HepG2 (cell line): ENCODE measurements around the gene SEPTIN12. TPM values are rescaled to one million over a fixed set of nuclear protein-coding genes. Genes with fewer than 3 reads are reported as not detected.

ENCODE experiments used
- AGO2 ChIP-seq: fragments of 200-400 bp; formaldehyde crosslinking; optimal IDR thresholded peaks from 2 replicates; pipeline ENCODE3; 2017; ENCODE audit warnings: mild to moderate bottlenecking, low read depth, low read length, moderate library complexity
- CREB1 ChIP-seq, 2 experiments: fragments of 450-650 bp in 1 of 2; IDR thresholded peaks; 2 replicates each; pipeline ENCODE4 v1.6.1; 2016 to 2017; ENCODE audit warnings: control low read depth in 1 of 2, mild to moderate bottlenecking in 1 of 2, missing compliant biosample characterization in 1 of 2, missing genetic modification characterization in 1 of 2
- MXI1 ChIP-seq: IDR thresholded peaks from 3 replicates; pipeline ENCODE4 v1.6.1; 2012; ENCODE audit warnings: low read depth, low read length, inconsistent platforms, borderline replicate concordance
- NRL ChIP-seq: sonication (generic); formaldehyde crosslinking; IDR thresholded peaks from 2 replicates; pipeline ENCODE4 v1.5.0; 2020; ENCODE audit warnings: missing genetic modification reagents, mild to moderate bottlenecking, moderate library complexity, borderline replicate concordance
- PHF21A ChIP-seq: sonication (generic); formaldehyde crosslinking; IDR thresholded peaks from 2 replicates; pipeline ENCODE4 v1.5.0; 2020; ENCODE audit warnings: mild to moderate bottlenecking, missing genetic modification reagents
- XBP1 ChIP-seq: sonication (generic); formaldehyde crosslinking; IDR thresholded peaks from 2 replicates; pipeline ENCODE4 v1.5.0; 2020; ENCODE audit warnings: missing genetic modification reagents
- ZBTB7A ChIP-seq: sonication (generic); formaldehyde crosslinking; IDR thresholded peaks from 2 replicates; pipeline ENCODE4 v1.8.0; 2022; ENCODE audit warnings: mild to moderate bottlenecking, missing genetic modification reagents
- ZFP1 ChIP-seq: IDR thresholded peaks from 2 replicates; pipeline ENCODE4 v1.6.1; 2016
- ZFP62 ChIP-seq: sonication (generic); formaldehyde crosslinking; IDR thresholded peaks from 2 replicates; pipeline ENCODE4 v1.4.0; 2020; ENCODE audit warnings: missing genetic modification reagents
- ZNF331 ChIP-seq: sonication (generic); formaldehyde crosslinking; IDR thresholded peaks from 2 replicates; pipeline ENCODE4 v1.4.0; 2020; ENCODE audit warnings: missing genetic modification reagents
- ZNF432 ChIP-seq: sonication (generic); formaldehyde crosslinking; IDR thresholded peaks from 2 replicates; pipeline ENCODE4 v1.5.0; 2020; ENCODE audit warnings: missing genetic modification reagents, mild to moderate bottlenecking, borderline replicate concordance
- ZNF558 ChIP-seq: sonication (generic); formaldehyde crosslinking; IDR thresholded peaks from 2 replicates; pipeline ENCODE4 v1.9.0; 2022; ENCODE audit warnings: mild to moderate bottlenecking, missing genetic modification reagents, borderline replicate concordance
- ZNF569 ChIP-seq: sonication (generic); formaldehyde crosslinking; IDR thresholded peaks from 2 replicates; pipeline ENCODE4 v1.5.0; 2020; ENCODE audit warnings: mild to moderate bottlenecking, missing genetic modification reagents, moderate library complexity, borderline replicate concordance
- polyA plus RNA-seq, 8 experiments: library from polyadenylated mRNA; depleted of rRNA in 3 of 8; stranded (reverse) in 7 of 8; unstranded in 1 of 8; fragments of >200 nt; fragmentation: Illumina TruSeq in 4 of 8; extraction: Trizol in 4 of 8; gene quantifications; 2 replicates each; pipeline versions ENCODE4 v1.2.1 to v1.2.3, GENCODE V29; 2011 to 2016; ENCODE audit warnings: low read depth in 4 of 8, missing spikeins in 1 of 8, mixed read lengths in 1 of 8; ENCODE audit not compliant: insufficient read depth in 1 of 8
- total RNA-seq, 5 experiments: library from RNA; depleted of rRNA; stranded (reverse); fragments of >200 nt; fragmentation: Illumina TruSeq; extraction: Trizol; gene quantifications; 2 replicates each; pipeline ENCODE4 v1.2.3, GENCODE V29; 2016; ENCODE audit warnings: low read depth in 1 of 5
- TF ChIP-seq, protein P1 (sequence below): sonication (generic); formaldehyde crosslinking; IDR thresholded peaks from 2 replicates; pipeline ENCODE4 v1.4.0; 2020; ENCODE audit warnings: mild to moderate bottlenecking, missing genetic modification reagents
- TF ChIP-seq, protein P2 (sequence below): sonication (generic); formaldehyde crosslinking; IDR thresholded peaks from 2 replicates; pipeline ENCODE4 v1.8.0; 2022; ENCODE audit warnings: mild to moderate bottlenecking, missing genetic modification reagents; ENCODE audit not compliant: insufficient replicate concordance
- TF ChIP-seq, protein P3 (sequence below): sonication (generic); formaldehyde crosslinking; IDR thresholded peaks from 2 replicates; pipeline ENCODE4 v1.5.1; 2020; ENCODE audit warnings: mild to moderate bottlenecking, missing genetic modification reagents
- TF ChIP-seq, protein P4 (sequence below): sonication (generic); formaldehyde crosslinking; IDR thresholded peaks from 2 replicates; pipeline ENCODE4 v1.4.0; 2020; ENCODE audit warnings: missing genetic modification reagents

Gene SEPTIN12
- total and polyA plus RNA-seq, 2 of the 13 experiments (the other 11 are each of a cell fraction or from before 2014, with no cell fraction given): 0.22 TPM; not detected in 1

DNA sequence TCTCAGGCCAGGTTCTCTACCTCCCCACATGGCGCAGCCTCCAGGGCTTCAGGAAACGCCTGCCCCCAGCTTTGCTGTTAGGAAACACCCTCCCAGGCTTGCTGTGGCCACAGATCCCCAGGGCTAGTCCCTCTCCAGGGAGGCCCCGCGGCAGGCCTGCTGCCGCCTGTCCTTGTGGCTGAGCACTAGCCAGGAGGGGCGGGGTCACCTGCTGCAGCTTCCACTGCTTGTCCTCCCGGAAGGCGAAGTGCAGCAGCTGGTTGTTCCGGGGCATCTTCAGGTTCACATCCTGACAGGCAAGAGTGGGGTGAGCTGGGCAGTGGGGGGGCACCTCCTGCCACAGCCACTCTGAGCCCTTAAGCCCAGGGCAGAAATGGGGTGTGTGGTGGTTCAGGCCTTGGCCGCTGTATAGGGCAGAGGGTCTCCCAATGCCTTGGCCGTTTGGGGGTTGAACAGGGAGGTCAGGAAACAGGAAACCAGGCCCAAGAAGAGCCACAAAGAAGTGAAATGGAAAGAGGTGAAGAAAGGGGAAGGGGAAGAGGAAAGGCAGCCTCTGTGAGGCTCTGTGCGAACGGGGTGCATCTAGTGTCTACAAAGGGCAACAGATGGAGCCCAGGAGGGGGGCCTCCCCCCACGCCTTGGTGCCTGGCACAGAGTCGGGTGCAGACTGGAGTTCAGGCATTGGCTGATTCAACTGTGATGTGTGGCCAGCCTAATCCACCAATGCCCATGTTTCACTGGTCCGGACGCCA is 12.3 kb upstream of the SEPTIN12 start (continued):
- TF ChIP-seq, protein P1, sequence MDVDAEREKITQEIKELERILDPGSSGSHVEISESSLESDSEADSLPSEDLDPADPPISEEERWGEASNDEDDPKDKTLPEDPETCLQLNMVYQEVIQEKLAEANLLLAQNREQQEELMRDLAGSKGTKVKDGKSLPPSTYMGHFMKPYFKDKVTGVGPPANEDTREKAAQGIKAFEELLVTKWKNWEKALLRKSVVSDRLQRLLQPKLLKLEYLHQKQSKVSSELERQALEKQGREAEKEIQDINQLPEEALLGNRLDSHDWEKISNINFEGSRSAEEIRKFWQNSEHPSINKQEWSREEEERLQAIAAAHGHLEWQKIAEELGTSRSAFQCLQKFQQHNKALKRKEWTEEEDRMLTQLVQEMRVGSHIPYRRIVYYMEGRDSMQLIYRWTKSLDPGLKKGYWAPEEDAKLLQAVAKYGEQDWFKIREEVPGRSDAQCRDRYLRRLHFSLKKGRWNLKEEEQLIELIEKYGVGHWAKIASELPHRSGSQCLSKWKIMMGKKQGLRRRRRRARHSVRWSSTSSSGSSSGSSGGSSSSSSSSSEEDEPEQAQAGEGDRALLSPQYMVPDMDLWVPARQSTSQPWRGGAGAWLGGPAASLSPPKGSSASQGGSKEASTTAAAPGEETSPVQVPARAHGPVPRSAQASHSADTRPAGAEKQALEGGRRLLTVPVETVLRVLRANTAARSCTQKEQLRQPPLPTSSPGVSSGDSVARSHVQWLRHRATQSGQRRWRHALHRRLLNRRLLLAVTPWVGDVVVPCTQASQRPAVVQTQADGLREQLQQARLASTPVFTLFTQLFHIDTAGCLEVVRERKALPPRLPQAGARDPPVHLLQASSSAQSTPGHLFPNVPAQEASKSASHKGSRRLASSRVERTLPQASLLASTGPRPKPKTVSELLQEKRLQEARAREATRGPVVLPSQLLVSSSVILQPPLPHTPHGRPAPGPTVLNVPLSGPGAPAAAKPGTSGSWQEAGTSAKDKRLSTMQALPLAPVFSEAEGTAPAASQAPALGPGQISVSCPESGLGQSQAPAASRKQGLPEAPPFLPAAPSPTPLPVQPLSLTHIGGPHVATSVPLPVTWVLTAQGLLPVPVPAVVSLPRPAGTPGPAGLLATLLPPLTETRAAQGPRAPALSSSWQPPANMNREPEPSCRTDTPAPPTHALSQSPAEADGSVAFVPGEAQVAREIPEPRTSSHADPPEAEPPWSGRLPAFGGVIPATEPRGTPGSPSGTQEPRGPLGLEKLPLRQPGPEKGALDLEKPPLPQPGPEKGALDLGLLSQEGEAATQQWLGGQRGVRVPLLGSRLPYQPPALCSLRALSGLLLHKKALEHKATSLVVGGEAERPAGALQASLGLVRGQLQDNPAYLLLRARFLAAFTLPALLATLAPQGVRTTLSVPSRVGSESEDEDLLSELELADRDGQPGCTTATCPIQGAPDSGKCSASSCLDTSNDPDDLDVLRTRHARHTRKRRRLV (CRISPR knock-in tag): no peak
- TF ChIP-seq, protein P2, sequence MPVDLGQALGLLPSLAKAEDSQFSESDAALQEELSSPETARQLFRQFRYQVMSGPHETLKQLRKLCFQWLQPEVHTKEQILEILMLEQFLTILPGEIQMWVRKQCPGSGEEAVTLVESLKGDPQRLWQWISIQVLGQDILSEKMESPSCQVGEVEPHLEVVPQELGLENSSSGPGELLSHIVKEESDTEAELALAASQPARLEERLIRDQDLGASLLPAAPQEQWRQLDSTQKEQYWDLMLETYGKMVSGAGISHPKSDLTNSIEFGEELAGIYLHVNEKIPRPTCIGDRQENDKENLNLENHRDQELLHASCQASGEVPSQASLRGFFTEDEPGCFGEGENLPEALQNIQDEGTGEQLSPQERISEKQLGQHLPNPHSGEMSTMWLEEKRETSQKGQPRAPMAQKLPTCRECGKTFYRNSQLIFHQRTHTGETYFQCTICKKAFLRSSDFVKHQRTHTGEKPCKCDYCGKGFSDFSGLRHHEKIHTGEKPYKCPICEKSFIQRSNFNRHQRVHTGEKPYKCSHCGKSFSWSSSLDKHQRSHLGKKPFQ: no peak
- no peak for TF ChIP-seq NRL (CRISPR knock-in tag)
- no peak for TF ChIP-seq ZNF331 (CRISPR knock-in tag)
- TF ChIP-seq AGO2: peak; percentile 26
- TF ChIP-seq CREB1 (IDR thresholded peaks at IDR 0.05): no peak
- no peak for TF ChIP-seq CREB1 (CRISPR knock-in tag; IDR thresholded peaks at IDR 0.05)
- TF ChIP-seq XBP1 (CRISPR knock-in tag): no peak
- TF ChIP-seq ZNF569 (CRISPR knock-in tag): no peak
- no peak for TF ChIP-seq ZFP62 (CRISPR knock-in tag)
- TF ChIP-seq, protein P3, sequence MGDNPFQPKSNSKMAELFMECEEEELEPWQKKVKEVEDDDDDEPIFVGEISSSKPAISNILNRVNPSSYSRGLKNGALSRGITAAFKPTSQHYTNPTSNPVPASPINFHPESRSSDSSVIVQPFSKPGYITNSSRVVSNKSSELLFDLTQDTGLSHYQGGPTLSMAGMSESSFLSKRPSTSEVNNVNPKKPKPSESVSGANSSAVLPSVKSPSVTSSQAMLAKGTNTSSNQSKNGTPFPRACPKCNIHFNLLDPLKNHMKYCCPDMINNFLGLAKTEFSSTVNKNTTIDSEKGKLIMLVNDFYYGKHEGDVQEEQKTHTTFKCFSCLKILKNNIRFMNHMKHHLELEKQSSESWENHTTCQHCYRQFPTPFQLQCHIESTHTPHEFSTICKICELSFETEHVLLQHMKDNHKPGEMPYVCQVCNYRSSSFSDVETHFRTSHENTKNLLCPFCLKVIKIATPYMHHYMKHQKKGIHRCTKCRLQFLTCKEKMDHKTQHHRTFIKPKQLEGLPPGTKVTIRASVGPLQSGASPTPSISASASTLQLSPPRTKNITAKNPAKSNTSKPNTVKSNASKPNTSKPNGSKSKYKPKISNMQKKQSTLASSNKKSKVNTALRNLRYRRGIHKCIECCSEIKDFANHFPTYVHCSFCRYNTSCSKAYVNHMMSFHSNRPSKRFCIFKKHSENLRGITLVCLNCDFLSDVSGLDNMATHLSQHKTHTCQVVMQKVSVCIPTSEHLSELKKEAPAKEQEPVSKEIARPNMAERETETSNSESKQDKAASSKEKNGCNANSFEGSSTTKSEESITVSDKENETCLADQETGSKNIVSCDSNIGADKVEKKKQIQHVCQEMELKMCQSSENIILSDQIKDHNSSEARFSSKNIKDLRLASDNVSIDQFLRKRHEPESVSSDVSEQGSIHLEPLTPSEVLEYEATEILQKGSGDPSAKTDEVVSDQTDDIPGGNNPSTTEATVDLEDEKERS (CRISPR knock-in tag): 0 out of 2 replicates have a peak, but pooled peaks have one; percentile 16
- TF ChIP-seq ZNF558 (CRISPR knock-in tag): no peak
- TF ChIP-seq ZFP1 (CRISPR knock-in tag): no peak
- TF ChIP-seq PHF21A (CRISPR knock-in tag): no peak
- TF ChIP-seq ZBTB7A (CRISPR knock-in tag): no peak
- no peak; the same call in 2 of the 3 replicates for TF ChIP-seq MXI1
- TF ChIP-seq, protein P4, sequence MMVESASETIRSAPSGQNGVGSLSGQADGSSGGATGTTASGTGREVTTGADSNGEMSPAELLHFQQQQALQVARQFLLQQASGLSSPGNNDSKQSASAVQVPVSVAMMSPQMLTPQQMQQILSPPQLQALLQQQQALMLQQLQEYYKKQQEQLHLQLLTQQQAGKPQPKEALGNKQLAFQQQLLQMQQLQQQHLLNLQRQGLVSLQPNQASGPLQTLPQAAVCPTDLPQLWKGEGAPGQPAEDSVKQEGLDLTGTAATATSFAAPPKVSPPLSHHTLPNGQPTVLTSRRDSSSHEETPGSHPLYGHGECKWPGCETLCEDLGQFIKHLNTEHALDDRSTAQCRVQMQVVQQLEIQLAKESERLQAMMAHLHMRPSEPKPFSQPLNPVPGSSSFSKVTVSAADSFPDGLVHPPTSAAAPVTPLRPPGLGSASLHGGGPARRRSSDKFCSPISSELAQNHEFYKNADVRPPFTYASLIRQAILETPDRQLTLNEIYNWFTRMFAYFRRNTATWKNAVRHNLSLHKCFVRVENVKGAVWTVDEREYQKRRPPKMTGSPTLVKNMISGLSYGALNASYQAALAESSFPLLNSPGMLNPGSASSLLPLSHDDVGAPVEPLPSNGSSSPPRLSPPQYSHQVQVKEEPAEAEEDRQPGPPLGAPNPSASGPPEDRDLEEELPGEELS: no peak
- no peak for TF ChIP-seq ZNF432 (CRISPR knock-in tag)
